Natural killer cell (primary cell): Measurements from ENCODE around the gene EBF3. TPM values are rescaled to one million over a fixed set of nuclear protein-coding genes. Genes with fewer than 3 reads are reported as not detected.

Experiments used
- ATAC-seq, 3 donors: fragments of 150-1000 bp in 2 of 3; fragments of 200-7000 bp in 1 of 3; cut with Tn5 transposase; 1 replicate in 1 of 3; 2 replicates in 2 of 3; pipeline ENCODE4 v1.10.0; 2021; ENCODE audit warnings: mild to moderate bottlenecking in 2 of 3, moderate library complexity in 2 of 3
- DNase-seq, 2 donors: peaks; one replicate each; pipeline versions ENCODE4 v3.0.0 to v3.0.0-alpha.2; 2013 to 2021; ENCODE audit warnings: mixed read lengths in 1 of 2
- H3K27ac ChIP-seq: one replicate; pipeline ENCODE4 v1.5.1; 2013; ENCODE audit warnings: mild to moderate bottlenecking, low read length
- H3K27me3 ChIP-seq: one replicate; pipeline ENCODE4 v1.6.1; 2013; ENCODE audit warnings: low read length; ENCODE audit not compliant: control insufficient read depth, insufficient read depth
- H3K36me3 ChIP-seq: one replicate; pipeline ENCODE4 v1.6.1; 2013; ENCODE audit warnings: low read length; ENCODE audit not compliant: control insufficient read depth, insufficient read depth
- H3K4me1 ChIP-seq: one replicate; pipeline ENCODE4 v1.6.1; 2013; ENCODE audit warnings: low read length; ENCODE audit not compliant: control insufficient read depth, insufficient read depth
- H3K4me3 ChIP-seq: one replicate; pipeline ENCODE4 v1.5.1; 2013; ENCODE audit warnings: low read length
- H3K9me3 ChIP-seq: one replicate; pipeline ENCODE4 v1.6.1; 2013; ENCODE audit warnings: low read length; ENCODE audit not compliant: control insufficient read depth, insufficient read depth
- H3K27ac Mint-ChIP-seq, 2 donors: one replicate each; pipeline ENCODE4 v1.8.0; 2022; ENCODE audit warnings: mild to moderate bottlenecking in 2 of 2, mixed read lengths in 2 of 2, moderate library complexity in 1 of 2
- H3K27me3 Mint-ChIP-seq, 2 donors: one replicate each; pipeline ENCODE4 v1.8.0; 2022; ENCODE audit warnings: low read depth in 2 of 2, mixed read lengths in 2 of 2
- H3K36me3 Mint-ChIP-seq: one replicate; pipeline ENCODE4 v1.8.0; 2022; ENCODE audit warnings: mixed read lengths
- H3K4me1 Mint-ChIP-seq, 2 donors: one replicate each; pipeline ENCODE4 v1.8.0; 2022; ENCODE audit warnings: mixed read lengths in 2 of 2
- H3K4me3 Mint-ChIP-seq: one replicate; pipeline ENCODE4 v1.8.0; 2022; ENCODE audit warnings: mild to moderate bottlenecking, moderate library complexity, mixed read lengths
- H3K9me3 Mint-ChIP-seq, 2 donors: one replicate each; pipeline ENCODE4 v1.8.0; 2022; ENCODE audit warnings: mixed read lengths in 2 of 2
- WGBS: methylation state at CpG from one replicate; pipeline ENCODE4 v1.1.7; 2013; ENCODE audit warnings: missing lambda C conversion rate; ENCODE audit not compliant: insufficient coverage; 5-methylcytosine and 5-hydroxymethylcytosine counted together
- intact Hi-C: fragments of 100-400 bp; cut with micrococcal nuclease; formaldehyde crosslinking; loops from one replicate; pipeline ENCODE4 v1.14.2; 2022
- total RNA-seq, 4 donors: library from RNA; stranded (reverse); fragments of 120-200 nt in 1 of 4; gene quantifications; one replicate each; pipeline versions ENCODE4 v1.2.3 to v1.2.4, GENCODE V29; 2013 to 2022
- TF ChIP-seq, protein P1 (sequence below): fragments of 200-600 bp; IDR thresholded peaks from one replicate; pipeline ENCODE4 v1.8.0; 2022; ENCODE audit warnings: antibody characterized with exemption

Gene EBF3
- total RNA-seq, 3 donors from 2014 or later (not counting 1 experiment from before 2014, with no cell fraction given) = not detected

DNA sequence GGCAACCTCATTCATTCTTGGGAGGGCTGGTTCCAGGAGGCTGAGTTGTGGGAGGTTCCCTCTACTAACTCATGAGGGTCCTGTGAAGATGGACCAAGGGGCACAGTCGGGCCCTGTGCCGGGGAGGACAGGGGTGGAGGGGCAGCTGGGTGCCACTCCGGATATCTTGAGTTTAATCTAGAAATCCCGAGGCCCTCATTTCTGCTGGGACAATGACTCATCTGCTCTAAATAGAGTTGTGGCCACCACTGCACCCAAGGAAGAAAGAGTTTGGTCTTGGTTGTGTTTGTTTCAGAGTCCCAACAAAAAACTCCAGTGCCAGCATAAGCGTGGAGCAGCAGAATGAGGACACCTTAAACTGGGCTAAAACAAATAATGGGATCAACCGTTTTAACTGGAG lies 82.4 kb downstream of the EBF3 start:
- Mint-ChIP-seq H3K9me3 (no peaks in the 10 kb centered on the region), H3K27ac (no peak overlapping the region), H3K36me3 (no peaks in the 10 kb centered on the region), H3K4me1 (no peaks in the 10 kb centered on the region), H3K4me3 (no peak overlapping the region), H3K27me3 (no peaks in the 10 kb centered on the region)
- ATAC-seq (no peak), DNase-seq (no peak)
- H3K27me3 ChIP-seq = no peaks in the 10 kb centered on the region
- intact Hi-C loops = no loop called here
- WGBS = 74% methylated on average over 6 of the region's 6 CpGs
- no peaks in the 10 kb centered on the region for H3K9me3 ChIP-seq
- no peaks in the 10 kb centered on the region for H3K36me3 ChIP-seq
- no peak overlapping the region for H3K4me3 ChIP-seq
- TF ChIP-seq, protein P1, sequence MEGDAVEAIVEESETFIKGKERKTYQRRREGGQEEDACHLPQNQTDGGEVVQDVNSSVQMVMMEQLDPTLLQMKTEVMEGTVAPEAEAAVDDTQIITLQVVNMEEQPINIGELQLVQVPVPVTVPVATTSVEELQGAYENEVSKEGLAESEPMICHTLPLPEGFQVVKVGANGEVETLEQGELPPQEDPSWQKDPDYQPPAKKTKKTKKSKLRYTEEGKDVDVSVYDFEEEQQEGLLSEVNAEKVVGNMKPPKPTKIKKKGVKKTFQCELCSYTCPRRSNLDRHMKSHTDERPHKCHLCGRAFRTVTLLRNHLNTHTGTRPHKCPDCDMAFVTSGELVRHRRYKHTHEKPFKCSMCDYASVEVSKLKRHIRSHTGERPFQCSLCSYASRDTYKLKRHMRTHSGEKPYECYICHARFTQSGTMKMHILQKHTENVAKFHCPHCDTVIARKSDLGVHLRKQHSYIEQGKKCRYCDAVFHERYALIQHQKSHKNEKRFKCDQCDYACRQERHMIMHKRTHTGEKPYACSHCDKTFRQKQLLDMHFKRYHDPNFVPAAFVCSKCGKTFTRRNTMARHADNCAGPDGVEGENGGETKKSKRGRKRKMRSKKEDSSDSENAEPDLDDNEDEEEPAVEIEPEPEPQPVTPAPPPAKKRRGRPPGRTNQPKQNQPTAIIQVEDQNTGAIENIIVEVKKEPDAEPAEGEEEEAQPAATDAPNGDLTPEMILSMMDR = no peak
- no peak overlapping the region for H3K27ac ChIP-seq
- no peaks in the 10 kb centered on the region for H3K4me1 ChIP-seq

DNA sequence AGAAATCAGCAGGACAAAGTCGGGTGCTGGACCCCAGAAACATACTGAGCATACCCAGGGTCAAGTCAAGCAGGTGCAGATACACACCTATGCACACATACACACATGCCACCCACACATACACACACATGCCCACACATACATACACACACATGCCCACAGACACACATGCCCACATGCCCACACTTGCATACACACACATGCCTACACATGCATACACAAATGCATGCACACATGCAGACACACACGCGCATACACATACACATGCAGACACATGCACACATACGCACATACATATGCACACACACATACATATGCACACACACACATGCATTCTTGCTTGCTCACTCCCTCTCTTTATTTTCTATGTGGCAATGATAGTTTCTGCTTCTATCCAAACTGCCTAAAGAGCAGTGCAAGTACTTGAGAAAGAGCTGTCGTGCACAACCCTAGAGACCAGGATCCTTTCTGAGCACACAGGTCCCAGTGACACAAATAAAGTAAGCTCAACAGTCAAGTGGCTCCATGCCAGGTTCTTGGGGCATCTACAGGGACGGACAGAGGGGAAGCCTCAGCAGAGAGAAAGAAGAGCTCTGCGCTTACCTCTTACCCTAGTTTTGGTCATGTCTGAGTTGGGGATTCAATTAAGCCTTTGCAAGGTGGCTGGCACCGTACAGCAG lies 83.7 kb downstream of the EBF3 start:
- Mint-ChIP-seq H3K27me3 (no peaks in the 10 kb centered on the region), H3K9me3 (no peaks in the 10 kb centered on the region), H3K4me1 (no peaks in the 10 kb centered on the region), H3K27ac (no peak overlapping the region), H3K4me3 (no peak overlapping the region), H3K36me3 (no peaks in the 10 kb centered on the region)
- Histone ChIP-seq H3K36me3 (no peaks in the 10 kb centered on the region), H3K27ac (no peak overlapping the region), H3K4me1 (no peaks in the 10 kb centered on the region), H3K27me3 (no peaks in the 10 kb centered on the region), H3K9me3 (no peaks in the 10 kb centered on the region), H3K4me3 (no peak overlapping the region)
- intact Hi-C loops = no loop called here
- no peak for DNase-seq
- 86% methylated on average over 8 of the region's 8 CpGs for WGBS
- TF ChIP-seq, protein P1 = no peak
- ATAC-seq = no peak

DNA sequence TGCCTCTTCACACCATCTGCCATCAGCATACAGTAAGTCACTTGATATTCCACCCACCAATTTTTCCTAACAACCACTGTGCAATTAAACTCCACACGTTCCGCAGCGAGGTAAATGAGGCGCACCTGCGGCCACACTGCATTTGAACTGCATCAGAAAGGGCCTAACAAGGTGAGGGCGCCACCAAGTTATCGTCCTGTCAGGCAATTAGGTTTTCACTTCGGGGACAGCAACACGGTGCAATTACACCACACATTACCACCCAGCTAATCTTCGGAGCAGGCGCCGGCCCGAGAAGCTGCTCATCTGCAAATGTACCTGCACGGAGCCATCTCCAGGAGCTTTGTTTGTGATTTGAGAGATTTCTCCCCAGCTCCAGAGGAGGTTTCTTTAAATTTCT lies 84.4 kb downstream of the EBF3 start:
- TF ChIP-seq, protein P1 = no peak
- intact Hi-C loops = loop anchor here (2.0 kb wide), 1 partner anchor 247 kb away; no protein-coding TSS in a partner anchor
- H3K4me1 Mint-ChIP-seq = no peaks in the 10 kb centered on the region
- H3K9me3 Mint-ChIP-seq = no peaks in the 10 kb centered on the region
- Histone ChIP-seq H3K36me3 (no peaks in the 10 kb centered on the region), H3K9me3 (no peaks in the 10 kb centered on the region), H3K4me1 (no peaks in the 10 kb centered on the region), H3K27me3 (no peaks in the 10 kb centered on the region), H3K4me3 (no peak overlapping the region), H3K27ac (no peak overlapping the region)
- DNase-seq (no peak), ATAC-seq (no peak)
- no peaks in the 10 kb centered on the region for H3K36me3 Mint-ChIP-seq
- WGBS = 95% methylated on average over 14 of the region's 14 CpGs
- no peaks in the 10 kb centered on the region for H3K27me3 Mint-ChIP-seq
- H3K27ac Mint-ChIP-seq = no peak overlapping the region
- no peak overlapping the region for H3K4me3 Mint-ChIP-seq

DNA sequence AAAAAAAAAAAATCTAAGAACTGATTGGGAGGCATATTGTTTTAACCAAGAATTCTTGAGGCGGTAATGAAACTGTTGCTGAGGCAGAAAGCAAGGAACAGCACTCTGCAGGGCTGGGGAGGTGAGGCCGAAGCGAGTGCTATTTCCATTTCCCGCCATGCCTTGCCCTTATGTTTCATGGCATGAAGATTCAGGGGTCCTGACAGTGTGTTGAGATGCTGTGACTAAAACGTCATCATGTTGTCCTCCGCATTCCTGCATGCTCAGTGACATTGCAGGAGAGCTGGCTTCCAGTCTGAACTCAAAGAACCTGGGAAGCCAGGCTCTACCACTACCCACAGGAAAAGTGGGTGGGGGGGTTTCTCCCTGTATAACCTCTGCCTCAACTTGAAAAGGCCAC lies 85.2 kb downstream of the EBF3 start:
- H3K4me3 Mint-ChIP-seq = no peak overlapping the region
- no peaks in the 10 kb centered on the region for H3K9me3 Mint-ChIP-seq
- TF ChIP-seq, protein P1 = no peak
- no peaks in the 10 kb centered on the region for H3K4me1 Mint-ChIP-seq
- Histone ChIP-seq H3K9me3 (no peaks in the 10 kb centered on the region), H3K4me1 (no peaks in the 10 kb centered on the region), H3K4me3 (no peak overlapping the region), H3K27me3 (no peaks in the 10 kb centered on the region), H3K27ac (no peak overlapping the region), H3K36me3 (no peaks in the 10 kb centered on the region)
- no peaks in the 10 kb centered on the region for H3K27me3 Mint-ChIP-seq
- no peak overlapping the region for H3K27ac Mint-ChIP-seq
- WGBS = 95% methylated on average over 6 of the region's 6 CpGs
- intact Hi-C loops = loop anchor here (2.0 kb wide), 1 partner anchor 248 kb away; no protein-coding TSS in a partner anchor
- ATAC-seq = no peak
- H3K36me3 Mint-ChIP-seq = no peaks in the 10 kb centered on the region
- no peak for DNase-seq
